GM21526 (cell line): Measurements from ENCODE around the gene RAB40AL.
A peak's percentile ranks its signal among the peaks of the same experiment; 100 is the strongest.
"Not testable (repeated sequence)": the region's sequence is repeated elsewhere in the genome, so short reads cannot be mapped to it uniquely, and the experiment has no call there.

Experiments
- ATAC-seq: cut with Tn5 transposase; IDR thresholded peaks from one replicate; pipeline ENCODE4 v1.9.1; 2021; ENCODE audit warnings: moderate library complexity; ENCODE audit not compliant: unreplicated experiment, low FRiP score

RAB40AL gene, protein sequence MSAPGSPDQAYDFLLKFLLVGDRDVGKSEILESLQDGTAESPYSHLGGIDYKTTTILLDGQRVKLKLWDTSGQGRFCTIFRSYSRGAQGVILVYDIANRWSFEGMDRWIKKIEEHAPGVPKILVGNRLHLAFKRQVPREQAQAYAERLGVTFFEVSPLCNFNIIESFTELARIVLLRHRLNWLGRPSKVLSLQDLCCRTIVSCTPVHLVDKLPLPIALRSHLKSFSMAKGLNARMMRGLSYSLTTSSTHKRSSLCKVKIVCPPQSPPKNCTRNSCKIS

DNA sequence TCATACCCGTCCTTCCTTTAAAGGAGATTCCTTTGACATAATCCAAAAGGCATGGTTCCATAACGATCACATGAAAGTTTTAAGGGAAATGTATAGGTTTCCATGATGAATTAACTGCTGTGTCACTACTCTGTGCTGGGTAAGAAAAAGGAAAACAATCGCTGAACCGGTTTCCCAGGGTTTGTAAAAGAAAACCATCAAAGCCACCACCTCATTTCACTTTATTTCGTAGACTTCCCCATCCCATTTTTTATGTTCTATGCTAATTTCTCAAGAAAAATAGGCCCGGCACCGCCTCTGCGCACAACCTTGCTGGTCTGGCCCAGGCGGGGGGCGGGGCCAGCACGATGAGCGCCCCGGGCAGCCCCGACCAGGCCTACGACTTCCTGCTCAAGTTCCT, at the start of gene RAB40AL:
RAB40AL (plus strand) TSS at position 301 of the 400 bp plus-strand sequence; CDS start at position 348, 47 bp downstream.
- ATAC-seq, result not testable (repeated sequence)

DNA sequence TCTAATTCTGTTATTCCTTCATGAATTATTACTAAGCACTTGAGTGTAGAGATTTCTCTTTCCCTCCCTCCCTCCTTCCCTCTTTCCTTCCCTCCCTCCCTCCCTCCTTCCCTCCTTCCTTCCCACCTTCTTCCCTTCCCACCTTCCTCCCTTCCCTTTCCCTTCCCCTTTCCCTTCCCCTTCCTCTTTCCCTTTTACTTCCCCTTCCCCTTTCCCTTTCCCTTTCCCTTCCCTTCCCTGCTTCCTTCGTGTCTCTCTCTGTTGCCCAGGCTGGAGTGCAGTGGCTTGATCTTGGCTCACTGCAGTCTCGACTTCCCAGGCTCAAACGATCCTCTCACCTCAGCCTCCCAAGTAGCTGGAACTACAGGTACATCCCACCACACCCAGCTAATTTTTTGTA, 49.4 kb upstream of the RAB40AL start:
- ATAC-seq, result no peak

DNA sequence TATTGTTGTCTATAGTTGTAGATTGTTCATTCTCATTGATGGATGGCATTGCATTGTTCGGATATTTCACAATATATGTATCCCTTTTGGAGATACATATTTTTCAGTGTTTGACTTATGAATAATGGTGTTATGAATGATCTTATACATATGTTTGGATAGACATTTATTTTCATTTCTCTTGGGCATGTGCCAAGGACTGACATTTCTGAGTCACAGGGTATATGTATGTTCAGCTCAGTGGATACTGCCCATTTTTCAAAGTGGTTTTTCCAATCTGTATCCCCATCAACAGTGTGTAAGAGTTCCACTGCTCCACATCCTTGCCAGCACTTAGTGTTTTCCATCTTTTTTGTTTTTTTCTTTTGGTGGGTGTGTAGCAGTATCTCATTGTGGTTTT, 45.0 kb upstream of the RAB40AL start:
- ATAC-seq, result no peak

DNA sequence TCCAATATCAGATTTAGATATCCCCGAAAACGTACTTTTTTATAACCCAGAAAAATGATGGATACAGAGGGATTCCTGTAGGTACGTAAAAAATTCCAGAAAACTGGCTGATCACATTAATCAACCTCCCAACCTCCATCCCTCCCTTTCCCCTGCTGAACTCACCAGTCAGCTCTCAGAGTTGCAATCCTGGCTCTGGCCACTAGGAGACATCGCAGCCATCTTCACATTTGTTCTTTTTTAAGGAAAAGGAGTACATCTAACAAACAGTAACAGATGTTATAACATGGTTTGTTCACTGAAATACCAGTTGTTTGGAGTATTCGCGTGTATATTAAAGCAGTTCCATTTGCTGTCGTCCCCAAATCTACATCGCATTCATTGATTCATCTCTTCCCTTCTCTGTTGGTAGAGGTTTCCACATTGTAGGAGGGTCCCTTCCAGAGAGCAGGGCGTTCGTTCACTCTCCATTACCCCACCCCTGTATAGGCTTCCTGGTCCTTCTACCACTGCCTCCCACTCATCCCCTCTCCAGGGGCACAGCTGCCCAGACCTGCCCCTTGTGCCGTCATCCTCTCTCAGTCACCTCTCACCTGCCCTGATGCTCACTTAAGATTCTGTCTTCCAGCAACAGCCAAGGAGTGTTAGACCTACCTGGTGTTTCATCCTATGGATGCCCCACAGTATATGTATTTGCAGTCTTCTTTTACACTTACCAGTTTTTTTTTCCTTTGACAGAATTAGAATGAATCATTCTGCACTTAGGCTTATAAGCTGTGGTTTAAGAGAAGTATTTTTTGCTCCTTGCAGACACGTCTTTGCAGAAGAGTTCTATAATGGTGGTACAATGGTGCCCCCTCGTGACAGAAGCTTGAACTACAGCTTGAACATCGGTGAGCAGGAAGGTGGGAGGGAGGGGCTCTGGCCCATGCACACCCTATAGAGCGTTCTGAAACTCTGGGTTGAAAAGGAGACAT, 36.8 kb upstream of the RAB40AL start:
- ATAC-seq, result peak; percentile 91

DNA sequence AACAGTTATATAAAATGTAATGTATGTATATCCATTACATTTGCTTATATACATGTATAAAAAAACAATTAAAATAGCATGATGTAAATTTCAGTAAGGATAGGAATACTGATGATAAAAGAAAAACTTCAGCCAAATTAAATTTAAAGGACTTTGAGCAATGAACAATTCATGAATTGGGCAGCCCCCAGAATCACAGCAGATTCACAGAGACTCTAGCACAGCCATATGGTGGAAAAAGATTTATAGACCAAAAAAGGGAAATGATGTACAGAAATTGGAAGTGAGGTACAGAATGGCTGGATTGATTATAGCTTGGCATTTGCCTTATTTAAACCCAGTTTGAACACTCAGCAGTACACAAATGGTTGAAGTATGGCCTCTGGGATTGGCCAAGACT, 34.7 kb upstream of the RAB40AL start:
- no peak for ATAC-seq

DNA sequence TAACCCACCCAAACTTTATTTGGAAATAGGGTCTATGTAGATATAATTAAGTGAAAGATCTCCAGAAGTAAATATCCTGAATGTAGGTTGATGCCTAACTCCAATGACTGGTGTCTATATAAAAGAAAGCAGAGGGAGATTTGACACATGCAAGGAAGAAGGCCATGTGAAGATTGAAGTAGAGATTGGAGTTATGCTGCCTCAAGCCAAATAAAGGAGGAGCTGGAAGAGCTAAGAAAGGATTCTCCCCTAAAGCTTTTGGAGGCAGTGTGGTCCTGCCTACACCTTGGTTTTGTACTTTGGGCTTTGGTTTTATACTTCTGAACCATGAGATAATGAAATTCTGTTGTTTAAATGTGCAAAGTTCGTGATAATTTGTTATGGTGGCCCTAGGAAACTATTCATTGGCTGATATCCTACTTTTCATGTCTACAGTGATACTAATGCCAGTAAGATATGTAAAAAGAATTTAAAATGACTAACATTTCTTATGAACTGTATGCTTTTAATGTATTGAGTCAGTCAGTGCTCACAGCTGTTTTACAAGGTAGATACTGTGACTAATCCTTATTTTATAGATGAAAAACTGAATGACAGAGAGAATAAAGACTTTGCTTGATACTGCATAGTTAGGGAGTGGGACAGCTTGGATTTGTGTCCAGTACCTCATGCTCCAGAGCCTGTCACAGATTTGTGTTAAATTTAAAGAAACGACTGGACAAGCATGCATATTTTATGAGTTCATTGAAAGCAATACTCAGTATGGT, 5.9 kb upstream of the RAB40AL start:
- no peak for ATAC-seq

DNA sequence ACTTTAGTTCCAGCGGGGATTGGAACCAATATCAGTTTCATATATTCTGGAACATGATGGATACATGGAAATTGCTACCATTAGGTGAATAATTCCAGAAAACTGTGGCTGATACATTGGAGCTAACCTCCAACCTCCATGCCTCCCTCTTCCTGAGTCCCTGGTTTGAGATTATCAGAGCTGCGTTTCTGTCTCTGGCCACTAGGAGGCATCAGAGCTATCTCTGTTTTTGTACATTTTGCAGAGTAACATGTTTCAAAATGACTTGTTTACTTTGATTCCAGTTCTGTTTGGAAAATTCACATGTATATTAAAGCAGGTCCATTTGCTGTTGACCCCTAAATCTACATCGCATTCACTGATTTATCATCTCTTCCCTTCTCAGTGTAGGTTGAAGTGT, 2.4 kb upstream of the RAB40AL start:
- peak; percentile 79 for ATAC-seq

DNA sequence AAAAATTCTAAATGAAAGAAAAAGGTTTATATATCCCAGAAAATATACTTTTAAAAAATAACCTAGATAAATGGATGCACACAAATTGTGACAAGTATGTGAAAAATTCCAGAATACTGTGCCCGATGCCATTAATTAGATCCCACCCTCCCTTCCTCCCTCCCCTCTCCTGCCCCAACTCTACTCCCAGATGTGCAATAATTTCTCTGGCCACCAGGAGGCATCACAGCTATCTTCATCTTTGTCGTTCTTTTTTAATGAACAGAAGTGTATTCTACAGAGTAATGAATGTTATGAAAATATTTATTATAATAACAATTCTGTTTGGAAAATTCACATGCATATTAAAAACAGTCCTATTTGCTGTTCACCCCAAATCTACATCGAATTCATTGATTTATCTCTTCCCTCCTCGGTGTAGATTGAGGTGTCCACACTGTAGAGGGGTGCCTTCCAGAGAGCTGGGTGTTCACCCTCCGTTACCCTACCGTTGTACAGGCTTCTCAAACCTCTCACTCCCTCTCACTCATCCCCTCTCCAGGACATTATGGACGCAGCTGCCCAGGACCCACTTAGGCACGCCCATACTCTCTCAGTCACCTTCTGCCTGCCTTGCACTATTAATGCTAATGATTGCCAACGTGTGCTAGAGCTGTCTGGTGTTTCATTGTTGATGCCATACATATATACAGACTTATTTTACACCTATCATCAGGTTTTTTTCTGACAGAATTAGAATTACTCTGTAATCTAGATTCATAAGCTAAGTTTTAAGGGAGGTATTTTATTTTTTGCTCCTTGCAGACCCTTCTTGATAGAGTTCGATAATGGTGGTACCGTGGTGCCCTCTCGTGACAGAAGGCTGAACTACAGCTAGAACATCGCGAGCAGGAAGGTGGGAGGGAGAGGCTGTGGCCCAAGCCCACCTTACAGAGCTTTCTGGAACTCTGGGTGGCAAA, 14.1 kb downstream of the RAB40AL start:
- ATAC-seq, result peak; percentile 76

DNA sequence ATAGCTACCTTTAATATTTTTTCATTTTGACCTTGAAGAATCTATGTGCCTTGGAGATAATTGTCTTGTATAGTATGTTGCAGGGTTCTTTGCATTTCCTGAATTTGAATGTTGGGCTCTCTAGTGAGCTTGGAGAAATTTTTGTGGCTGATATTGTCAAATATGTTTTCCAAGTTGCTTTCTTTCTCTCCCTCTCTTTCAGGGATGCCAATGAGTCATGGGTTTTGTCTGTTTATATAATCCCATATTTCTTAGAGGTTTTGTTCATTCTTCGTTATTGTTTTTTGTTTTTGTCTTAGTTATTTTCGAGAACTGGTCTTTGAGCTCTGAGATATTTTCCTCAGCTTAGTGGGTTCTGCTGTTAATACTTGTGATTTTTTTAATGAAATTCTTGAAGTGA, 20.7 kb downstream of the RAB40AL start:
- no peak for ATAC-seq

DNA sequence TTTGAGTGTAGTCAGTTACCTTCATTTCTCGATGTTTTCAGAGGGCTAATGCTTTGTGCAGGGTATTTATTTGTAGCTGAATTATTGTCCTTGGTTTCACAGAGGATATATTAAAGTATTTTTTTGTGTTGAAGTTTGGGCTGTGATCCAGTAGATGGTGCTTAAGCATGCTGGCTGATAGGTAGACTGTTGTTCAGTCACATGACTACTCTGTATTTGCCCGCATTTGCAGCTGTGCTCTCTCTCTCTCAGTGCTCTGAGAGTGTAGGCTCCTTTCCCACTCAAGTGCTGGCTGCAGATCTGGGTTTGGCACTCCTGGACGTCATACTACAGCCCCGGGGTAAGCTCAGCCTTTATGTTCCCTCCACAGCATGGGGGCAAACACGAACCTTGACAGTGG, 21.7 kb downstream of the RAB40AL start:
- ATAC-seq, result no peak

DNA sequence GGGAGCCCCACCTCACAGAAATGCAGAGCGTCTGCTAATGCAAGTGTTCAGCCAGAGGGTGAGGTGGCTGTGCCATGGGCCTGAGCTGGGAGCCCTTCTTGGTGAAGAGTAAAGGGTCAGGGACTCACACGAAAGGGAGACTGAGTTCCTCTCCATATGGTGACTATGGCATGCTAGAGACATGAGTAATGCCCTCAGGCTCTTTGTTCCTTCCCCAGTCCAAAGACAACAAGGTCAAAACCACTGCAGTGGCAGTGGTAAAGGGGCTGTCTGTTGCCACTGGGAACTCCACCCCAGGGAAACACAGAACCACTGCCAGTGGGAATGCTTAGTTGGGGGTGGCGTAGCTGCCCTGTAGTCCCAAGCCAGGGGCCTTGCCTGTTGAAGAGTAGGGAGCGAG, 22.4 kb downstream of the RAB40AL start:
- no peak for ATAC-seq

DNA sequence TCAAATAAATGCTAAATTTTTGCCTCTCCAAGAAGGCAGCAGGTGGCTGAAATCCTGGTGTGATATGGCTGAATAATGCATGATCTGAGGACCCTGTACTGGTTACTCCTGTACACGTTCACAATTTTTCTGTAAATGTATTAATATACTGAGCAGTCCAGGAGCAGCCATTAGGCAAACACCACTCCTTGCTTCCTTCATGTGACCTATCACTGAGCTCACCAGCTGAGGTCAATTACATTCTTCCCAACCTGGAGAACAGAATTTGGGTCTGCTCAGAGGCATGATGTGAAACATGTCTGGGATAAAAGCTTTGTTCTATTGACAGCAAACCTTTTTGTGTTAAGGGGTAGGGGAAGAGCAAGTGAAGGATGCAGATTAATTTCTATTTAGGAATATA, 26.9 kb downstream of the RAB40AL start:
- ATAC-seq, result no peak

DNA sequence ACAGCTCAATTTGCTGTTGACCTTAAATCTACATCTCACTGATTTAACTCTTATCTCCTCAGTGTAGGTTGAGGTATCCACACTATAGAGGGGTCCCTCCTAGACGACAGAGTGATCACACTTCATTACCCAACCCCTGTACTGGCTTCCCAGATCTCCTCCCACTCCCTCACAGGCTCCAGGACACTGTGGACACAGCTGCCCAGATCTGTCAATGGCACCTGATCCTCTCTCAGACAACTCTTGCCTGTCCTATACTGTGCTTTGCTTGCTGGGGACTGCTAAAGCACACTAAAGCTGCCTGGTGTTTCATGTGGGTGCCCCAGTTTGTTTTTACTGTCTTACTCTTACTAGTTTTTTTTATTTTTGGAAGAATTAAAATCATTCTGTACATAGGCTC, 27.9 kb downstream of the RAB40AL start:
- ATAC-seq, result no peak

DNA sequence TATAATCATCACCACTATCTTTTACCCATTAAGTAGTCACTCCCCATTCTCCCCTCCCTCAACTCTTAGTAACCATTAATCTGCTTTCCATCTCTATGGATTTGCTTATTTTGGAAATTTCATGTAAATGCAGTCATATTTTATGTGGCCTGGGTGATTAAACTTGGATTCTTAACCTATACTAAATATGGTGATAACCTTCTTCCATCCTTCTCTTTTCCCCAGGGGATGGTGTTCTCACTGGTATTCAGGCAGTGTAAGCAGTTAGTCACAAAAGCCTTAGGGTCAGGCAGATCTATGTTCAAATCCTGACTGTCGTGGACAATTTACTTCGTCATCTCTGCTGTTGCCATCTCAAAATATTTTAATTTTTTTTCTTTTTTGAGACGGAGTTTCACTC, 29.6 kb downstream of the RAB40AL start:
- ATAC-seq, result no peak

DNA sequence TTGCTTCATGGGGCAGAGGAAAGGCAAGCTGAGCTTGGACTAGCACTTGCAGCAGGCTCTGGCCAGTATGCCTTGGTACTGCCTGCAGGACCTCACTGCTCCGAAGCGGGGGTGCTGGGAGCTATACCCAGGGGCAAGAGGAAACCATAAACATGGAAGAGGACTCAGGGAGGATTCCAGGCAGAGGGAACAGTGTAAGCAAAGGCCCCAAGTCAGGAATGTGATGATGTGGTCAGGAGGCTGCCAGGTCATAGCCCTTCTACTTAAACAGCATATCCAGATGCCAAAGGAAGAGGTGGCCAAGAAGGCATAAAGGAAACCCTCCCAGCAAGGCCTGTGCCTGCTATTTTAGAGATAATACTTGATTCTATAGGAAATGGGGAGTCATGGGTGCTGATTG, 31.1 kb downstream of the RAB40AL start:
- no peak for ATAC-seq

DNA sequence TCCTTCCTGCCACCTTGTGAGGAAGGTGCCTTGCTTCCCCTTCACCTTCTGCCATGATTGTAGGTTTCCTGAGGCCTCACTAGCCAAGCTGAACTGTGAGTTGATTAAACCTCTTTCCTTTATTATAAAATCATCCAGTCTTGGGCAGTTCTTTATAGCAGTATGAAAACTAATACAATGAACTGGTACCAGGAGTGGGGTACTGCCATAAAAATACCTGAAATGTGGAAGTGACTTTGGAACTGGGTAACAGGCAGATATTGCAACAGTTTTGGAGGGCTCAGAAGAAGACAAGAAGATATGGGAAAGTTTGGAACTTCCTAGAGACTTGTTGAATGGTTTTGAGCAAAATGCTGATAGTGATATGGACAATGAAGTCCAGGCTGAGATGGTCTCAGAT, 34.5 kb downstream of the RAB40AL start:
- ATAC-seq, result not testable (repeated sequence)

DNA sequence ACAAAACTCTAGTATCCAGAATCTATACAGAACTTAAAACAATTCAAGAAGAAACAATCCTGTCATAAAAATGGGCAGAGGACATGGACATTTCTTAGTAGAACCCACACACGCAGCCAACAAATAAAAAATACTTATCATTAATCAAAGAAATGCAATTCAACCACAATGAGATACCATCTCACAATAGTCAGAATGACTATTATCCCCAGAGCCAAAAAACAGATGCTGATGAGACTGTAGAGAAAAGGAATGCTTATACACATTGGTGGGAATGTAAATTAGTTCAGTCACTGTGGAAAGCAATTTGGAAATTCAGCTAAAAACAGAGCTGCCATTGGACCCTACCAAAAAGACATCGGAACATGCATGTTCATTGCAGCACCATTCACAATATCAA, 37.9 kb downstream of the RAB40AL start:
- ATAC-seq, result no peak

DNA sequence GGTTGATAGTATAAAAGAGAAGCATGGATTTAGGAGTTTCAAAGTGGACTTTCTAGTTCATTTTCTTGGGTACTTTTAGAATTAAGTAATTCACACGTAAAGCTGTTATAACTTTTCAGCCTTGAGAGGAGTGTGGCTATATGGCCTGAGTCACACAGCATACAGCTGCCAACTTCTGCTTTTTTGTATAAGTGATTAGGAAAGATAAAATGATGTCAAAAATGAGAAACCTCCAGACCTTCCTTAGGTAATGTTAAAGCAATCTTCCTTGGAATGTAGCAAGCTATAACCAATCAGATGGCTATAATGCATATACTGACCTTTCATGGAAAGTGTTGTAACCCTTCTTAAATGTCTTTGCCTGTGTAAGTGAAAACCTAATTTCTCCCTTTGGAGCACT, 39.2 kb downstream of the RAB40AL start:
- no peak for ATAC-seq

DNA sequence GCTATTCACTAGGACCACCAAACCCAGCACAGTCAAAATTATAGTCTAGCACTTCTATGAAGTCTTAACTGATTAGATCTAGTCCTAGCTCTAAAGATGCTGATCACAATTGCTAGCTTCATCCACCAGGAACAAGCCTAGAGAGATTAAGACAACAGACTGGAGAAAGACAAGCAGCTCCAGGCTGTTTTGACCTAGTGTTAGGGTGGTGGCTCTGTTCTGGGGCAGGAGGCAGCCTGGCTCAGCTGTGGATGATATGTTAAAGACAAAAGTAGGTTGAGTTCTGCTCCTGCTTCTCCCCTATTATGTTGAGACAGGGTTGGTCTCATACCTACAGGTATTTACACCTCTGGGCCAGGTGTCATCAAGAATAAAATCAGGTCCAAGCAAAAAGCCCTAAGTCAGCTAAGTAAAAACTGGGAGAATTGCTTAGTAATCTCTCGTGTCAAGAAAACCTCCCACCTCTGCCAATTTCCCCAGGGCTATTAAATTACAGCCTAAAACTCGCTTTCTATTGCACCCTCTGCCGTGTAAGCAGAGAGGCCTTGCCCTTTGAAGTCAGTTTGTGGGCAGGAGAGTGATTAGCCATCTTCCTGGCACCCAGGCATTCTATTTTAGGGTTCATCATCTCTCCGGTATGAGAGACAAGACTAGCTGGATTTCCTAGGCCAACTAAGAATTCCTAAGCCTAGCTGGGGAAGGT, 39.9 kb downstream of the RAB40AL start:
- no peak for ATAC-seq
